ENCODE results near the gene RAPH1. TPM values are rescaled to one million over a fixed set of nuclear protein-coding genes. Genes with fewer than 3 reads are reported as not detected.
A peak's percentile ranks its signal among the peaks of the same experiment; 100 is the strongest.

Gene RAPH1
- total and polyA plus RNA-seq, 2 experiments from 2014 or later: 5.0 to 36.2 TPM

DNA sequence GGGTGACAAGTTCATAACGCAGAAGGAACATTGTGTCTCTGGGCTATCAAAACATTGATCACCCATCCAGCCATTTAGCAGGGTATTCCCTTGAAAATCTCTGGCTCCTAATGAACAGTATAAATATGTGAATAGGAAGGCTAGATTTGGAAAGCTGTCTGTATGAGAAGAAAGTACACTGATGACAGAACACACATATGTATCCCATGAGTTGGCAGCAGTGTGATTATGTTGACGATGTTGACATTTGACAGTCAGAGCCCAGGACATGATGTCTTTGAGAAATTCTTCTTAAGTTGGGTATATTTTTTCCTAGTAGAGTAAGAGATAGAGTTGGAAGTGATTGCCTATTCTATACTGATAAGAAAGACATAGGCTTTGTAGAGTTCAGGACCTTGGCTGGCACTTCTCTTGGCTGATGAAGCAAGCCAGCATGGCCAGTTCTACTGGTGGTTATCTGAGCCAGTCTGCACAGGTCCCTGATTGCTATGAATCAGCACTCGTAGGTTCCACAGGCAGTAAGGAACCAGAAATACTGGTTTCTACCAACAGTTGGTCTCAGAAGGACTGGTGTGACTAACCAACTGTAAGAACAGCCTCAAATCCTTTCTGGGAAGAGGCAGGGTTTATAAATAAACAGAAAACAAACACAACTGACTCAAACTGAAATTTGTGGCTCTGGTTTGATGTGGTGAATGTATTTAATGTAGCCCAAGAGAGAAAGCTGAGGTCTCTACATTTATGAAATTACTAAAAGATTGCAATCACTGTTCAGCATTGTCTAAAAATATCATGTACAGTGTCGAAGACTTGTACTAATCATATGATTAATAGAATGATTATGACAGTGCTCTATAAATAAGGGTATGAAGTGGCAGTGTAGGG lies 43.9 kb upstream of the RAPH1 start:
- Mint-ChIP-seq H3K27ac (peak overlapping the region; percentile 47; the same call in 1 of the 2 replicates), H3K27me3 (ENCODE audit: insufficient read depth, low read depth, poor library complexity) (no peaks in the 10 kb centered on the region), H3K4me1 (peaks cover 14% of the 10 kb centered on the region), H3K9me3 (no peaks in the 10 kb centered on the region), H3K4me3 (no peak overlapping the region), H3K36me3 (ENCODE audit: low read depth) (no peaks in the 10 kb centered on the region)
- Histone ChIP-seq H3K79me2 (replicated peaks; ENCODE audit: insufficient read depth) (no peaks in the 10 kb centered on the region), H4K20me1 (replicated peaks; ENCODE audit: insufficient read depth) (no peaks in the 10 kb centered on the region), H3F3A (replicated peaks; ENCODE audit: low read depth) (no peaks in the 10 kb centered on the region), H3K27me3 (ENCODE audit: insufficient read depth) (no peaks in the 10 kb centered on the region), H3K9me2 (ENCODE audit: insufficient read depth) (no peaks in the 10 kb centered on the region), H2AFZ (peak overlapping the region; percentile 23; the same call in 1 of the 2 replicates), H3K27ac (ENCODE audit: low read depth) (no peak overlapping the region), H3K4me3 (no peak overlapping the region), H3K4me2 (no peak overlapping the region), H3K36me3 (ENCODE audit: insufficient read depth) (no peaks in the 10 kb centered on the region), H3K4me1 (ENCODE audit: insufficient read depth) (0 out of 2 replicates have a peak, but pooled peaks cover 12% of the 10 kb centered on the region)
- peak; percentile 75 for ATAC-seq
- TF ChIP-seq, protein P1, sequence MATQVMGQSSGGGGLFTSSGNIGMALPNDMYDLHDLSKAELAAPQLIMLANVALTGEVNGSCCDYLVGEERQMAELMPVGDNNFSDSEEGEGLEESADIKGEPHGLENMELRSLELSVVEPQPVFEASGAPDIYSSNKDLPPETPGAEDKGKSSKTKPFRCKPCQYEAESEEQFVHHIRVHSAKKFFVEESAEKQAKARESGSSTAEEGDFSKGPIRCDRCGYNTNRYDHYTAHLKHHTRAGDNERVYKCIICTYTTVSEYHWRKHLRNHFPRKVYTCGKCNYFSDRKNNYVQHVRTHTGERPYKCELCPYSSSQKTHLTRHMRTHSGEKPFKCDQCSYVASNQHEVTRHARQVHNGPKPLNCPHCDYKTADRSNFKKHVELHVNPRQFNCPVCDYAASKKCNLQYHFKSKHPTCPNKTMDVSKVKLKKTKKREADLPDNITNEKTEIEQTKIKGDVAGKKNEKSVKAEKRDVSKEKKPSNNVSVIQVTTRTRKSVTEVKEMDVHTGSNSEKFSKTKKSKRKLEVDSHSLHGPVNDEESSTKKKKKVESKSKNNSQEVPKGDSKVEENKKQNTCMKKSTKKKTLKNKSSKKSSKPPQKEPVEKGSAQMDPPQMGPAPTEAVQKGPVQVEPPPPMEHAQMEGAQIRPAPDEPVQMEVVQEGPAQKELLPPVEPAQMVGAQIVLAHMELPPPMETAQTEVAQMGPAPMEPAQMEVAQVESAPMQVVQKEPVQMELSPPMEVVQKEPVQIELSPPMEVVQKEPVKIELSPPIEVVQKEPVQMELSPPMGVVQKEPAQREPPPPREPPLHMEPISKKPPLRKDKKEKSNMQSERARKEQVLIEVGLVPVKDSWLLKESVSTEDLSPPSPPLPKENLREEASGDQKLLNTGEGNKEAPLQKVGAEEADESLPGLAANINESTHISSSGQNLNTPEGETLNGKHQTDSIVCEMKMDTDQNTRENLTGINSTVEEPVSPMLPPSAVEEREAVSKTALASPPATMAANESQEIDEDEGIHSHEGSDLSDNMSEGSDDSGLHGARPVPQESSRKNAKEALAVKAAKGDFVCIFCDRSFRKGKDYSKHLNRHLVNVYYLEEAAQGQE (IDR thresholded peaks at IDR 0.05; ENCODE audit: unreplicated experiment): no peak
- TF ChIP-seq, protein P2, sequence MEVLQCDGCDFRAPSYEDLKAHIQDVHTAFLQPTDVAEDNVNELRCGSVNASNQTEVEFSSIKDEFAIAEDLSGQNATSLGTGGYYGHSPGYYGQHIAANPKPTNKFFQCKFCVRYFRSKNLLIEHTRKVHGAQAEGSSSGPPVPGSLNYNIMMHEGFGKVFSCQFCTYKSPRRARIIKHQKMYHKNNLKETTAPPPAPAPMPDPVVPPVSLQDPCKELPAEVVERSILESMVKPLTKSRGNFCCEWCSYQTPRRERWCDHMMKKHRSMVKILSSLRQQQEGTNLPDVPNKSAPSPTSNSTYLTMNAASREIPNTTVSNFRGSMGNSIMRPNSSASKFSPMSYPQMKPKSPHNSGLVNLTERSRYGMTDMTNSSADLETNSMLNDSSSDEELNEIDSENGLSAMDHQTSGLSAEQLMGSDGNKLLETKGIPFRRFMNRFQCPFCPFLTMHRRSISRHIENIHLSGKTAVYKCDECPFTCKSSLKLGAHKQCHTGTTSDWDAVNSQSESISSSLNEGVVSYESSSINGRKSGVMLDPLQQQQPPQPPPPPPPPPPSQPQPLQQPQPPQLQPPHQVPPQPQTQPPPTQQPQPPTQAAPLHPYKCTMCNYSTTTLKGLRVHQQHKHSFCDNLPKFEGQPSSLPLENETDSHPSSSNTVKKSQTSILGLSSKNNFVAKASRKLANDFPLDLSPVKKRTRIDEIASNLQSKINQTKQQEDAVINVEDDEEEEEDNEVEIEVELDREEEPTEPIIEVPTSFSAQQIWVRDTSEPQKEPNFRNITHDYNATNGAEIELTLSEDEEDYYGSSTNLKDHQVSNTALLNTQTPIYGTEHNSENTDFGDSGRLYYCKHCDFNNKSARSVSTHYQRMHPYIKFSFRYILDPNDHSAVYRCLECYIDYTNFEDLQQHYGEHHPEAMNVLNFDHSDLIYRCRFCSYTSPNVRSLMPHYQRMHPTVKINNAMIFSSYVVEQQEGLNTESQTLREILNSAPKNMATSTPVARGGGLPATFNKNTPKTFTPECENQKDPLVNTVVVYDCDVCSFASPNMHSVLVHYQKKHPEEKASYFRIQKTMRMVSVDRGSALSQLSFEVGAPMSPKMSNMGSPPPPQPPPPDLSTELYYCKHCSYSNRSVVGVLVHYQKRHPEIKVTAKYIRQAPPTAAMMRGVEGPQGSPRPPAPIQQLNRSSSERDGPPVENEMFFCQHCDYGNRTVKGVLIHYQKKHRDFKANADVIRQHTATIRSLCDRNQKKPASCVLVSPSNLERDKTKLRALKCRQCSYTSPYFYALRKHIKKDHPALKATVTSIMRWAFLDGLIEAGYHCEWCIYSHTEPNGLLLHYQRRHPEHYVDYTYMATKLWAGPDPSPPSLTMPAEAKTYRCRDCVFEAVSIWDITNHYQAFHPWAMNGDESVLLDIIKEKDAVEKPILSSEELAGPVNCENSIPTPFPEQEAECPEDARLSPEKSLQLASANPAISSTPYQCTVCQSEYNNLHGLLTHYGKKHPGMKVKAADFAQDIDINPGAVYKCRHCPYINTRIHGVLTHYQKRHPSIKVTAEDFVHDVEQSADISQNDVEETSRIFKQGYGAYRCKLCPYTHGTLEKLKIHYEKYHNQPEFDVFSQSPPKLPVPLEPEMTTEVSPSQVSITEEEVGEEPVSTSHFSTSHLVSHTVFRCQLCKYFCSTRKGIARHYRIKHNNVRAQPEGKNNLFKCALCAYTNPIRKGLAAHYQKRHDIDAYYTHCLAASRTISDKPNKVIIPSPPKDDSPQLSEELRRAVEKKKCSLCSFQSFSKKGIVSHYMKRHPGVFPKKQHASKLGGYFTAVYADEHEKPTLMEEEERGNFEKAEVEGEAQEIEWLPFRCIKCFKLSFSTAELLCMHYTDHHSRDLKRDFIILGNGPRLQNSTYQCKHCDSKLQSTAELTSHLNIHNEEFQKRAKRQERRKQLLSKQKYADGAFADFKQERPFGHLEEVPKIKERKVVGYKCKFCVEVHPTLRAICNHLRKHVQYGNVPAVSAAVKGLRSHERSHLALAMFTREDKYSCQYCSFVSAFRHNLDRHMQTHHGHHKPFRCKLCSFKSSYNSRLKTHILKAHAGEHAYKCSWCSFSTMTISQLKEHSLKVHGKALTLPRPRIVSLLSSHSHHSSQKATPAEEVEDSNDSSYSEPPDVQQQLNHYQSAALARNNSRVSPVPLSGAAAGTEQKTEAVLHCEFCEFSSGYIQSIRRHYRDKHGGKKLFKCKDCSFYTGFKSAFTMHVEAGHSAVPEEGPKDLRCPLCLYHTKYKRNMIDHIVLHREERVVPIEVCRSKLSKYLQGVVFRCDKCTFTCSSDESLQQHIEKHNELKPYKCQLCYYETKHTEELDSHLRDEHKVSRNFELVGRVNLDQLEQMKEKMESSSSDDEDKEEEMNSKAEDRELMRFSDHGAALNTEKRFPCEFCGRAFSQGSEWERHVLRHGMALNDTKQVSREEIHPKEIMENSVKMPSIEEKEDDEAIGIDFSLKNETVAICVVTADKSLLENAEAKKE (CRISPR knock-in tag; IDR thresholded peaks at IDR 0.05): 0 out of 2 replicates have a peak, but pooled peaks have one; percentile 37
- DNase-seq (ENCODE audit: low spot score): peak; percentile 41

Data from GM23338 (cell line).